GM10266 (cell line): ENCODE results near the gene EHBP1.

Experiments
- DNase-seq: peaks from one replicate; pipeline ENCODE4 v3.0.0; 2012; ENCODE audit errors: extremely low spot score
- CTCF ChIP-seq: IDR thresholded peaks from 2 replicates; pipeline ENCODE4 v1.5.1; 2012; ENCODE audit warnings: mild to moderate bottlenecking, low read depth; ENCODE audit not compliant: control insufficient read depth, insufficient read depth; ENCODE audit errors: missing control alignments

Gene EHBP1

DNA sequence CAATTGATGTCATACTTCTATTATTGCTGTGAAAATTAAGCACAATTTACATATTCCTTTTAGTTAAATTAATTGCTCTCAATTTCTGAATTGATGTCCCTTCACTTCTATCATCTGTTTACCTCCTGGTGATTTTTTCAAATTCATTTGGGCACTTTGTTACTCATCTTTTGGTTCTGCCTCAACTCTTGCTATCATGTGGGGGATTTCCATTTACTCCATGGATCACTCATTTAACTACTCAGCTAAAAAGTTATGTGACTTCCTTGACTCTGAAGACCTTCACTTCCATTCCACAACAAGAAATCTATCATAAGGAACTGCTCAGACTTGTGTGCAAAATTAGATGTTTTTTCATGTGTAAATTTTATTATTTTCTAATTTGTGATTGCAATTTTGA is 126.2 kb downstream of the EHBP1 start:
- DNase-seq = peak; percentile 31
- no peak for TF ChIP-seq CTCF

GRCh38 chr2:62844311-62845090 is 139.0 kb downstream of the EHBP1 start:
- DNase-seq = no peak
- no peak for TF ChIP-seq CTCF

GRCh38 chr2:62845256-62845655 is 139.7 kb downstream of the EHBP1 start:
- no peak for TF ChIP-seq CTCF
- no peak for DNase-seq

GRCh38 chr2:62852254-62852653 is 146.7 kb downstream of the EHBP1 start:
- TF ChIP-seq CTCF = no peak
- no peak for DNase-seq

- DNase-seq = no peak
These were observed 149.3 kb downstream of the EHBP1 start for GRCh38 chr2:62854600-62855514.

DNA sequence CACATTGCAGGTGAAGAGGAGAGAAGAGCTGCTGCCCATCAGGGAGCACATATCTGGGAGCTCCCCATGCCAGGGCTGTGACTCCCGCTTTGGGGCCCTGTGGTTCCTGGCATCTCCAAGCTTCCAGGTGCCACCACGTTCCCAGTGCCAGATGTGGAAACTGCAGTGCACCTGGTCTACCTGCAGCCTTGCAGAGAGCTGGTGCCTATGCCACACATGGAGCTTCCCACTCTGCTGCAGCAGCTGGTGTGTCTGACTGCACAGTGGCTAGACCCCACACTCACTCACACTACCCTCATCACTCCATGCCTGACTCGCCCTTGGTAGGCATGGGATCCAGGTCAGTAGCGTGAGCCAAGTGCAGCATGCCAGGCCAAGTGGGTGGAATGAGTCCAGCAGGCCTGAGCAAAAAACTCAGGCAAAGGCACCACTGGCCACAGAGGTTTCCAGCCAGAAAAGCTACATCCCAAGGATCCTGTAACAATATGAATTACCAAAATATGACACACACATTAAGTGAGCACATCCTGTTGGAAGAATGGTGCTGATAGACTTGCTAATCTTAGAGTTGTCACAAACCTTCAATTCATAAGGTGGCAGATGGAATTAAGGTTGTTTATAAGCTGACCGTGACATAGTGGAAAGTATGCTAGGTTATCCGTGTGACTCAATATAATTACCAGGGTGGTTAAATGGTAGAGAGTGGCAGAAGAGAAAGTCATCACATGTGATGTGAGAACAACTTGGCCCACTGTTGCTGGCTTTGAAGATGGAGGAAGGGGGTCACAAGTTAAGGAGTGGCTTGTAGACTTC is 150.9 kb downstream of the EHBP1 start:
- DNase-seq = no peak
- TF ChIP-seq CTCF = no peak

More at GRCh38 chr2:62854600-62855514, 149.3 kb downstream of the EHBP1 start:
- no peak for TF ChIP-seq CTCF
